ENCODE data around the gene SPSB4. TPM values are rescaled to one million over a fixed set of nuclear protein-coding genes. Genes with fewer than 3 reads are reported as not detected.
"Not testable (repeated sequence)": the region's sequence is repeated elsewhere in the genome, so short reads cannot be mapped to it uniquely, and the experiment has no call there.

Gene SPSB4
- total RNA-seq, 1 experiment from 2014 or later: 2.2 TPM

- no peak for DNase-seq (ENCODE audit: low spot score)
Measured at GRCh38 chr3:141114179-141114745, 63.1 kb downstream of the SPSB4 start.

- no peak for DNase-seq (ENCODE audit: low spot score)
Measured at GRCh38 chr3:141114816-141115460, 63.8 kb downstream of the SPSB4 start.

- no peak for DNase-seq (ENCODE audit: low spot score)
Measured at GRCh38 chr3:141115789-141116541, 64.8 kb downstream of the SPSB4 start.

GRCh38 chr3:141116721-141117120 lies 65.6 kb downstream of the SPSB4 start:
- DNase-seq (ENCODE audit: low spot score): no peak

- DNase-seq (ENCODE audit: low spot score): not testable (repeated sequence)
Measured at GRCh38 chr3:141117982-141118381, 66.8 kb downstream of the SPSB4 start.

- DNase-seq (ENCODE audit: low spot score): no peak
Measured at GRCh38 chr3:141122455-141123030, 71.4 kb downstream of the SPSB4 start.

- DNase-seq (ENCODE audit: low spot score): no peak
Measured at GRCh38 chr3:141123677-141124410, 72.7 kb downstream of the SPSB4 start.

GRCh38 chr3:141124715-141125114 lies 73.6 kb downstream of the SPSB4 start:
- no peak for DNase-seq (ENCODE audit: low spot score)

- DNase-seq (ENCODE audit: low spot score): no peak
Measured at GRCh38 chr3:141125351-141125750, 74.2 kb downstream of the SPSB4 start.

- DNase-seq (ENCODE audit: low spot score): no peak
Measured at GRCh38 chr3:141126661-141127343, 75.7 kb downstream of the SPSB4 start.

GRCh38 chr3:141127344-141128125 lies 76.4 kb downstream of the SPSB4 start:
- no peak for DNase-seq (ENCODE audit: low spot score)

- DNase-seq (ENCODE audit: low spot score): no peak
Measured at GRCh38 chr3:141128126-141128777, 77.1 kb downstream of the SPSB4 start.

GRCh38 chr3:141129049-141129448 lies 77.9 kb downstream of the SPSB4 start:
- DNase-seq (ENCODE audit: low spot score): no peak

GRCh38 chr3:141129541-141130011 lies 78.4 kb downstream of the SPSB4 start:
- DNase-seq (ENCODE audit: low spot score): no peak

- no peak for DNase-seq (ENCODE audit: low spot score)
Measured at GRCh38 chr3:141143517-141143916, 92.4 kb downstream of the SPSB4 start.

GRCh38 chr3:141146979-141147470 lies 95.9 kb downstream of the SPSB4 start:
- no peak for DNase-seq (ENCODE audit: low spot score)

GRCh38 chr3:141147657-141148056 lies 96.5 kb downstream of the SPSB4 start:
- no peak for DNase-seq (ENCODE audit: low spot score)

- DNase-seq (ENCODE audit: low spot score): no peak
Measured at GRCh38 chr3:141148169-141148568, 97.0 kb downstream of the SPSB4 start.

GRCh38 chr3:141148770-141149169 lies 97.6 kb downstream of the SPSB4 start:
- no peak for DNase-seq (ENCODE audit: low spot score)

All from H4 (cell line).